ENCODE measurements around the gene ASIC4. TPM values are rescaled to one million over a fixed set of nuclear protein-coding genes. Genes with fewer than 3 reads are reported as not detected.

ASIC4 gene
- polyA plus RNA-seq, 4 donors: 0.06 to 0.37 (median 0.19) TPM

GRCh38 chr2:219512524-219513216 is 1.6 kb upstream of the ASIC4 start:
- no peak for DNase-seq (ENCODE audit: low read depth in 4 of 4, low spot score in 3 of 4)

GRCh38 chr2:219513787-219514186 is 495 bp upstream of the ASIC4 start:
- DNase-seq (ENCODE audit: low read depth in 4 of 4, low spot score in 3 of 4): no peak

GRCh38 chr2:219514836-219515235 is 554 bp downstream of the ASIC4 start:
- no peak for DNase-seq (ENCODE audit: low read depth in 4 of 4, low spot score in 3 of 4)

- DNase-seq (ENCODE audit: low read depth in 4 of 4, low spot score in 3 of 4): no peak
Observed at GRCh38 chr2:219515874-219516629, 1.8 kb downstream of the ASIC4 start.

GRCh38 chr2:219516888-219517287 is 2.6 kb downstream of the ASIC4 start:
- DNase-seq (ENCODE audit: low read depth in 4 of 4, low spot score in 3 of 4): no peak

- no peak for DNase-seq (ENCODE audit: low read depth in 4 of 4, low spot score in 3 of 4)
Observed at GRCh38 chr2:219517954-219518778, 3.9 kb downstream of the ASIC4 start.

- no peak for DNase-seq (ENCODE audit: low read depth in 4 of 4, low spot score in 3 of 4)
Observed at GRCh38 chr2:219519526-219519916, 5.2 kb downstream of the ASIC4 start.

- DNase-seq (ENCODE audit: low read depth in 4 of 4, low spot score in 3 of 4): no peak
Observed at GRCh38 chr2:219520079-219520478, 5.8 kb downstream of the ASIC4 start.

- DNase-seq (ENCODE audit: low read depth in 4 of 4, low spot score in 3 of 4): no peak
Observed at GRCh38 chr2:219521066-219521880, 7.0 kb downstream of the ASIC4 start.

GRCh38 chr2:219522111-219523030 is 8.1 kb downstream of the ASIC4 start:
- DNase-seq (ENCODE audit: low read depth in 4 of 4, low spot score in 3 of 4): no peak

- DNase-seq (ENCODE audit: low read depth in 4 of 4, low spot score in 3 of 4): no peak
Observed at GRCh38 chr2:219523031-219523671, 8.9 kb downstream of the ASIC4 start.

GRCh38 chr2:219524817-219525216 is 10.5 kb downstream of the ASIC4 start:
- DNase-seq (ENCODE audit: low read depth in 4 of 4, low spot score in 3 of 4): no peak

GRCh38 chr2:219525533-219526232 is 11.4 kb downstream of the ASIC4 start:
- DNase-seq (ENCODE audit: low read depth in 4 of 4, low spot score in 3 of 4): no peak

GRCh38 chr2:219526320-219527075 is 12.2 kb downstream of the ASIC4 start:
- DNase-seq (ENCODE audit: low read depth in 4 of 4, low spot score in 3 of 4): no peak

- DNase-seq (ENCODE audit: low read depth in 4 of 4, low spot score in 3 of 4): no peak
Observed at GRCh38 chr2:219527076-219527394, 12.8 kb downstream of the ASIC4 start.

- no peak for DNase-seq (ENCODE audit: low read depth in 4 of 4, low spot score in 3 of 4)
Observed at GRCh38 chr2:219527472-219527871, 13.2 kb downstream of the ASIC4 start.

- DNase-seq (ENCODE audit: low read depth in 4 of 4, low spot score in 3 of 4): peak in 1 of 4 donors; percentile 74
Observed at GRCh38 chr2:219530048-219530963, 16.0 kb downstream of the ASIC4 start.

Measured in left renal pelvis (tissue), 4 donors.